ENCODE results near the gene DGKH. TPM values are rescaled to one million over a fixed set of nuclear protein-coding genes. Genes with fewer than 3 reads are reported as not detected.

DGKH gene
- total and polyA plus RNA-seq, 2 of the 13 experiments (the other 11 are each of a cell fraction or from before 2014, with no cell fraction given) = 0.01 to 0.13 TPM

DNA sequence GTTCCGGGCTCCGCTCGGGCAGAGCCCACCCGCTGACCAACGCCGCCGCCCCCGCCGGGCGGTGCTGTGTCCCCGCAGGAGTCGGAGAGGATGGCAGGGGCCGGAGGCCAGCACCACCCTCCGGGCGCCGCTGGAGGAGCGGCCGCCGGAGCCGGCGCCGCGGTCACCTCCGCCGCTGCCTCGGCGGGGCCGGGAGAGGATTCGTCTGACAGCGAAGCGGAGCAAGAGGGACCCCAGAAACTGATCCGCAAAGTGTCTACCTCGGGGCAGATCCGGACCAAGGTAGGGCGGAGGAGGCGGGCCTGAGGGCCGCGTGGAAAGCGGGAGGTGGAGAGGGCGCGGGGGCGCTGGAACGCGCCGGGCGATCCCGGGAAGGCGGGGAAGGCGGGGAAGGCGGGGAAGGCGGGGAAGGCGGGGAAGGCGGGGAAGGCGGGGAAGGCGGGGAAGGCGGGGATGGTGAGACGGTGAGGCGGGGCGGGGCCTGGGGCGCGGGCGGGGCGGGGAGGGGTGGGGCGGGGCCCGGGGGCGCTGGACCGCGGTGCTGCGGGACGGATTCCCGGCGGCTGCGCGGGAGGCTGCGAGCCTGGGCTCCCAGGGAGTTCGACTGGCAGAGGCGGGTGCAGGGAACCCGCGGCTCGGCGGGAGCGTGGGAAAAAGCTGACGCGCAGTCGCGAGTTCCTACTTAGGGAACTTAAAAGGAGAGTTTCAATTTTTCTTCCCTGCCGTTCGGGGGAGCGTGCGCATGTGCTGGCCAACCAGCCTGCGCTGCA lies 421 bp downstream of the DGKH start (continued):
- TF ChIP-seq, protein P1, sequence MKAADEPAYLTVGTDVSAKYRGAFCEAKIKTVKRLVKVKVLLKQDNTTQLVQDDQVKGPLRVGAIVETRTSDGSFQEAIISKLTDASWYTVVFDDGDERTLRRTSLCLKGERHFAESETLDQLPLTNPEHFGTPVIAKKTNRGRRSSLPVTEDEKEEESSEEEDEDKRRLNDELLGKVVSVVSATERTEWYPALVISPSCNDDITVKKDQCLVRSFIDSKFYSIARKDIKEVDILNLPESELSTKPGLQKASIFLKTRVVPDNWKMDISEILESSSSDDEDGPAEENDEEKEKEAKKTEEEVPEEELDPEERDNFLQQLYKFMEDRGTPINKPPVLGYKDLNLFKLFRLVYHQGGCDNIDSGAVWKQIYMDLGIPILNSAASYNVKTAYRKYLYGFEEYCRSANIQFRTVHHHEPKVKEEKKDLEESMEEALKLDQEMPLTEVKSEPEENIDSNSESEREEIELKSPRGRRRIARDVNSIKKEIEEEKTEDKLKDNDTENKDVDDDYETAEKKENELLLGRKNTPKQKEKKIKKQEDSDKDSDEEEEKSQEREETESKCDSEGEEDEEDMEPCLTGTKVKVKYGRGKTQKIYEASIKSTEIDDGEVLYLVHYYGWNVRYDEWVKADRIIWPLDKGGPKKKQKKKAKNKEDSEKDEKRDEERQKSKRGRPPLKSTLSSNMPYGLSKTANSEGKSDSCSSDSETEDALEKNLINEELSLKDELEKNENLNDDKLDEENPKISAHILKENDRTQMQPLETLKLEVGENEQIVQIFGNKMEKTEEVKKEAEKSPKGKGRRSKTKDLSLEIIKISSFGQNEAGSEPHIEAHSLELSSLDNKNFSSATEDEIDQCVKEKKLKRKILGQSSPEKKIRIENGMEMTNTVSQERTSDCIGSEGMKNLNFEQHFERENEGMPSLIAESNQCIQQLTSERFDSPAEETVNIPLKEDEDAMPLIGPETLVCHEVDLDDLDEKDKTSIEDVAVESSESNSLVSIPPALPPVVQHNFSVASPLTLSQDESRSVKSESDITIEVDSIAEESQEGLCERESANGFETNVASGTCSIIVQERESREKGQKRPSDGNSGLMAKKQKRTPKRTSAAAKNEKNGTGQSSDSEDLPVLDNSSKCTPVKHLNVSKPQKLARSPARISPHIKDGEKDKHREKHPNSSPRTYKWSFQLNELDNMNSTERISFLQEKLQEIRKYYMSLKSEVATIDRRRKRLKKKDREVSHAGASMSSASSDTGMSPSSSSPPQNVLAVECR (CRISPR knock-in tag; IDR thresholded peaks at IDR 0.05; ENCODE audit: borderline replicate concordance) = 0 out of 2 replicates have a peak, but pooled peaks have one; percentile 32
- no peak for TF ChIP-seq ZSCAN29 (CRISPR knock-in tag; conservative IDR thresholded peaks at IDR 0.05)
- no peak for TF ChIP-seq FOXK1 (CRISPR knock-in tag; IDR thresholded peaks at IDR 0.05; ENCODE audit: borderline replicate concordance, low read depth)
- TF ChIP-seq ZFY (CRISPR knock-in tag; IDR thresholded peaks at IDR 0.05) = 0 out of 2 replicates have a peak, but pooled peaks have one; percentile 23
- no peak for TF ChIP-seq NR2F1 (CRISPR knock-in tag; IDR thresholded peaks at IDR 0.05)
- TF ChIP-seq YY1 (IDR thresholded peaks at IDR 0.05; ENCODE audit: insufficient read depth, insufficient replicate concordance, low read depth, low read length) = peak; percentile 20
- TF ChIP-seq ZNF34 (CRISPR knock-in tag; IDR thresholded peaks at IDR 0.05; ENCODE audit: borderline replicate concordance) = no peak
- no peak for TF ChIP-seq ZNF775 (CRISPR knock-in tag; IDR thresholded peaks at IDR 0.05; ENCODE audit: borderline replicate concordance)
- no peak for TF ChIP-seq ZNF121 (CRISPR knock-in tag; IDR thresholded peaks at IDR 0.05)
- TF ChIP-seq, protein P2, sequence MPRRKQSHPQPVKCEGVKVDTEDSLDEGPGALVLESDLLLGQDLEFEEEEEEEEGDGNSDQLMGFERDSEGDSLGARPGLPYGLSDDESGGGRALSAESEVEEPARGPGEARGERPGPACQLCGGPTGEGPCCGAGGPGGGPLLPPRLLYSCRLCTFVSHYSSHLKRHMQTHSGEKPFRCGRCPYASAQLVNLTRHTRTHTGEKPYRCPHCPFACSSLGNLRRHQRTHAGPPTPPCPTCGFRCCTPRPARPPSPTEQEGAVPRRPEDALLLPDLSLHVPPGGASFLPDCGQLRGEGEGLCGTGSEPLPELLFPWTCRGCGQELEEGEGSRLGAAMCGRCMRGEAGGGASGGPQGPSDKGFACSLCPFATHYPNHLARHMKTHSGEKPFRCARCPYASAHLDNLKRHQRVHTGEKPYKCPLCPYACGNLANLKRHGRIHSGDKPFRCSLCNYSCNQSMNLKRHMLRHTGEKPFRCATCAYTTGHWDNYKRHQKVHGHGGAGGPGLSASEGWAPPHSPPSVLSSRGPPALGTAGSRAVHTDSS (CRISPR knock-in tag; conservative IDR thresholded peaks at IDR 0.05) = no peak
- TF ChIP-seq, protein P3, sequence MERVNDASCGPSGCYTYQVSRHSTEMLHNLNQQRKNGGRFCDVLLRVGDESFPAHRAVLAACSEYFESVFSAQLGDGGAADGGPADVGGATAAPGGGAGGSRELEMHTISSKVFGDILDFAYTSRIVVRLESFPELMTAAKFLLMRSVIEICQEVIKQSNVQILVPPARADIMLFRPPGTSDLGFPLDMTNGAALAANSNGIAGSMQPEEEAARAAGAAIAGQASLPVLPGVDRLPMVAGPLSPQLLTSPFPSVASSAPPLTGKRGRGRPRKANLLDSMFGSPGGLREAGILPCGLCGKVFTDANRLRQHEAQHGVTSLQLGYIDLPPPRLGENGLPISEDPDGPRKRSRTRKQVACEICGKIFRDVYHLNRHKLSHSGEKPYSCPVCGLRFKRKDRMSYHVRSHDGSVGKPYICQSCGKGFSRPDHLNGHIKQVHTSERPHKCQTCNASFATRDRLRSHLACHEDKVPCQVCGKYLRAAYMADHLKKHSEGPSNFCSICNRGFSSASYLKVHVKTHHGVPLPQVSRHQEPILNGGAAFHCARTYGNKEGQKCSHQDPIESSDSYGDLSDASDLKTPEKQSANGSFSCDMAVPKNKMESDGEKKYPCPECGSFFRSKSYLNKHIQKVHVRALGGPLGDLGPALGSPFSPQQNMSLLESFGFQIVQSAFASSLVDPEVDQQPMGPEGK (CRISPR knock-in tag; IDR thresholded peaks at IDR 0.05) = 0 out of 2 replicates have a peak, but pooled peaks have one; percentile 14
- TF ChIP-seq RAD21 (CRISPR knock-in tag; IDR thresholded peaks at IDR 0.05) = peak; percentile 51
- TF ChIP-seq MAFG (CRISPR knock-in tag; IDR thresholded peaks at IDR 0.05) = no peak
- no peak for TF ChIP-seq ZSCAN30 (CRISPR knock-in tag; IDR thresholded peaks at IDR 0.05)
- TF ChIP-seq MAF1 (CRISPR knock-in tag; IDR thresholded peaks at IDR 0.05; ENCODE audit: borderline replicate concordance) = no peak
- no peak for TF ChIP-seq SP2 (CRISPR knock-in tag; IDR thresholded peaks at IDR 0.05)
- no peak for TF ChIP-seq ZNF761 (CRISPR knock-in tag; conservative IDR thresholded peaks at IDR 0.05)
